ENCODE measurements around the gene NME3.

The NME3 gene

GRCh38 chr16:1770328-1771187, 785 bp downstream of the NME3 start:
- DNase-seq (ENCODE audit: low read depth in 2 of 2, low spot score in 1 of 2), result no peak

- DNase-seq (ENCODE audit: low read depth in 2 of 2, low spot score in 1 of 2), result no peak
Observed at GRCh38 chr16:1769402-1770300, 1.7 kb downstream of the NME3 start.

GRCh38 chr16:1768767-1769401, 2.5 kb downstream of the NME3 start:
- DNase-seq (ENCODE audit: low read depth in 2 of 2, low spot score in 1 of 2), result no peak

GRCh38 chr16:1768061-1768766, 3.1 kb downstream of the NME3 start:
- no peak for DNase-seq (ENCODE audit: low read depth in 2 of 2, low spot score in 1 of 2)

GRCh38 chr16:1767116-1767994, 4.0 kb downstream of the NME3 start:
- no peak for DNase-seq (ENCODE audit: low read depth in 2 of 2, low spot score in 1 of 2)

GRCh38 chr16:1766701-1767100, 4.6 kb downstream of the NME3 start:
- DNase-seq (ENCODE audit: low read depth in 2 of 2, low spot score in 1 of 2), result no peak

GRCh38 chr16:1766231-1766630, 5.1 kb downstream of the NME3 start:
- DNase-seq (ENCODE audit: low read depth in 2 of 2, low spot score in 1 of 2), result no peak

- no peak for DNase-seq (ENCODE audit: low read depth in 2 of 2, low spot score in 1 of 2)
Observed at GRCh38 chr16:1765826-1766225, 5.5 kb downstream of the NME3 start.

GRCh38 chr16:1764971-1765370, 6.4 kb downstream of the NME3 start:
- no peak for DNase-seq (ENCODE audit: low read depth in 2 of 2, low spot score in 1 of 2)

- DNase-seq (ENCODE audit: low read depth in 2 of 2, low spot score in 1 of 2), result no peak
Observed at GRCh38 chr16:1763521-1764511, 7.5 kb downstream of the NME3 start.

GRCh38 chr16:1762879-1763520, 8.3 kb downstream of the NME3 start:
- DNase-seq (ENCODE audit: low read depth in 2 of 2, low spot score in 1 of 2), result no peak

GRCh38 chr16:1762196-1762878, 9.0 kb downstream of the NME3 start:
- DNase-seq (ENCODE audit: low read depth in 2 of 2, low spot score in 1 of 2), result no peak

GRCh38 chr16:1761751-1762150, 9.6 kb downstream of the NME3 start:
- no peak for DNase-seq (ENCODE audit: low read depth in 2 of 2, low spot score in 1 of 2)

- no peak for DNase-seq (ENCODE audit: low read depth in 2 of 2, low spot score in 1 of 2)
Observed at GRCh38 chr16:1760911-1761310, 10.4 kb downstream of the NME3 start.

- DNase-seq (ENCODE audit: low read depth in 2 of 2, low spot score in 1 of 2), result no peak
Observed at GRCh38 chr16:1759511-1759910, 11.8 kb downstream of the NME3 start.

GRCh38 chr16:1758923-1759322, 12.4 kb downstream of the NME3 start:
- DNase-seq (ENCODE audit: low read depth in 2 of 2, low spot score in 1 of 2), result no peak

- DNase-seq (ENCODE audit: low read depth in 2 of 2, low spot score in 1 of 2), result no peak
Observed at GRCh38 chr16:1757714-1758461, 13.5 kb downstream of the NME3 start.
